HS-5 (cell line): Measurements from ENCODE around the gene KLF13.

ENCODE experiments used
- DNase-seq: peaks from one replicate; pipeline ENCODE4 v3.0.0-alpha.2; 2012; ENCODE audit warnings: low read depth

The KLF13 gene

GRCh38 chr15:31300208-31300661 is 26.4 kb upstream of the KLF13 start:
- no peak for DNase-seq

- no peak for DNase-seq
Measured at GRCh38 chr15:31300981-31301672, 25.5 kb upstream of the KLF13 start.

- no peak for DNase-seq
Measured at GRCh38 chr15:31301673-31301990, 25.0 kb upstream of the KLF13 start.

GRCh38 chr15:31302029-31302657 is 24.5 kb upstream of the KLF13 start:
- DNase-seq: no peak

- DNase-seq: no peak
Measured at GRCh38 chr15:31302778-31303725, 23.6 kb upstream of the KLF13 start.

- no peak for DNase-seq
Measured at GRCh38 chr15:31303726-31304648, 22.6 kb upstream of the KLF13 start.

- no peak for DNase-seq
Measured at GRCh38 chr15:31304751-31305365, 21.8 kb upstream of the KLF13 start.

- DNase-seq: no peak
Measured at GRCh38 chr15:31305375-31305774, 21.3 kb upstream of the KLF13 start.

- no peak for DNase-seq
Measured at GRCh38 chr15:31305796-31306425, 20.7 kb upstream of the KLF13 start.

GRCh38 chr15:31306426-31307269 is 20.0 kb upstream of the KLF13 start:
- DNase-seq: no peak

GRCh38 chr15:31307270-31308184 is 19.1 kb upstream of the KLF13 start:
- DNase-seq: no peak

GRCh38 chr15:31308185-31308639 is 18.4 kb upstream of the KLF13 start:
- DNase-seq: no peak

- no peak for DNase-seq
Measured at GRCh38 chr15:31309893-31310606, 16.6 kb upstream of the KLF13 start.

- DNase-seq: no peak
Measured at GRCh38 chr15:31311735-31312619, 14.7 kb upstream of the KLF13 start.

GRCh38 chr15:31313223-31313622 is 13.4 kb upstream of the KLF13 start:
- DNase-seq: no peak

GRCh38 chr15:31314380-31314779 is 12.3 kb upstream of the KLF13 start:
- no peak for DNase-seq
